GM18519 (cell line): ENCODE measurements around the gene IZUMO4.
"Not testable (repeated sequence)": the region's sequence is repeated elsewhere in the genome, so short reads cannot be mapped to it uniquely, and the experiment has no call there.

Experiments
- ATAC-seq: cut with Tn5 transposase; IDR thresholded peaks from one replicate; pipeline ENCODE4 v1.9.1; 2021; ENCODE audit warnings: mild to moderate bottlenecking, moderate library complexity; ENCODE audit not compliant: unreplicated experiment, low FRiP score

IZUMO4 gene

DNA sequence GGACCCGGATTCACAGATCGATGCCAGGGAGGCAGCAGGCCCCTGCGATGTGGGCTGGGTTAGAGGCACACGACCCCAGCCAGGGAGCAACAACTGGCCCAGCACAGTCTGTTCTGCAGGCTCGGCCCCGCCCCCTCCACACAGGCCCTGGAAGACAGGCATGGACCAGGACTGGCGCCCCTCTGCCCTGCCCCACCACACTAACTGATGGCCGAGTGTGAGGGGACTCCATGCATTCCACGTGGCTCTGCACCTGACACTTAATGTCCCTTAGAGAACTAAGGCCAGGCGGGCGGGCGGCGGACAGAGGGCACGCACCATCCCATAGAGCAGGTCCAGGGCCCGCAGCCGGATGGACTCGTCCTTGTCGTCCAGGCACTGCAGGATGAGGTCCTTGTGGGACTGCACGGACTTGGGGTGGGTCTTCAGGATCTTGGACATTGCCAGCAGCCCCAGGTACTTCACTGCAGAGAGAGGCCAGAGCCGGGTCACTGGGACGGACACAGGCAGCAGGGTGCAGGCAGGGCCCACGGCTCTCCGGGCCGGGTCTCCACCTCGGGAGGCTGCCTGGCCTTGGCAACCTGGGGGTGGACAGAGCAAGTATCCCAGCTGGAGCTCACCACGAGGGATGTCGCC is 24.8 kb downstream of the IZUMO4 start:
- ATAC-seq: no peak

- no peak for ATAC-seq
Measured at GRCh38 chr19:2122251-2122650, 25.5 kb downstream of the IZUMO4 start.

- ATAC-seq: no peak
Measured at GRCh38 chr19:2122982-2123381, 26.3 kb downstream of the IZUMO4 start.

GRCh38 chr19:2123682-2124387 is 27.1 kb downstream of the IZUMO4 start:
- no peak for ATAC-seq

DNA sequence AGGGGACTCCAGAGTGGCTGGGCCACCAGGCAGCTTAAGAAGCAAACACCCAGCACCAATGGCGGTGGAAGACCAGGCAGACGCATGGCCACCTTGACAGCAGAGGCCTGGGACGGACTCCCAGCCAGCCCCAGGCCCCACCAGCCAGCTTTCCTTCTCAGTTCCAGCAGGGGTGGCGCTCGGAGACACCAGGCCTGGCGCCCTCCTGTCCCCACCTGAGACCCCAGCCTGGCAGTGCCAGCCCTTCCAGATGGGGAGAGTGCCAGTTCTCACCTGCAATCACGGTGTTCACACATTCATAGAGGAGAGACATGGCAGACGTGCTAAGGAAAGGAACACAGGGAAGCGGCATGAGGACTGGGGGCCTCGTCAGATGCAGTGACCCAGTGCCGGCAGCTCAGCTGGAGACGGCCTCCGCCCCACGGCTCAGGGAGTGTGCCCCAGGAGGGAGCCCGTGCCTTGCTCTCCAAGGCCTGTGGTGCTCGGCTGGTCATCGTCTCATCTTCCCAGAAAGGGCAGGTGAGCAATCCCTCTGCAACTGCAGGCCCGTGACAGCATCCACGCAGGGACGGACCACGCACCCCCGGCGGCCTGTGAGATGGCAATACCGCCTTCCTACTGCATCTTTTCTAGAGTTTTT is 30.3 kb downstream of the IZUMO4 start:
- no peak for ATAC-seq

GRCh38 chr19:2127758-2128157 is 31.0 kb downstream of the IZUMO4 start:
- no peak for ATAC-seq

DNA sequence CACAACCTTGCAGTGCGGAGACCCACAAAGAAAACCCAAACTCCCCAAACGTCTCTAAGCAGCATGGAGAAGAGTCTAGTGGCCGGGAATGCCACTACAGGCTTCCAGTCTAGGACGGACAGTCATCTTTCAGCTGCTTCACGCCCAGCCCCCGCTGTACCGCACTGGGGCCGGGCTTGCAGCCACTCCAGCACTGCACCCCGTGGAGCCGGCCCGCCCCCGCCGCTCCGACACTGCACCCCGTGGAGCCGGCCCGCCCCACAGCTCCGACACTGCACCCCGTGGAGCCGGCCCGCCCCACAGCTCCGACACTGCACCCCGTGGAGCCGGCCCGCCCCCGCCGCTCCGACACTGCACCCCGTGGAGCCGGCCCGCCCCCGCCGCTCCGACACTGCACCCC is 31.5 kb downstream of the IZUMO4 start:
- ATAC-seq: not testable (repeated sequence)

- no peak for ATAC-seq
Measured at GRCh38 chr19:2129022-2129421, 32.3 kb downstream of the IZUMO4 start.

- no peak for ATAC-seq
Measured at GRCh38 chr19:2129486-2129885, 32.8 kb downstream of the IZUMO4 start.

- ATAC-seq: no peak
Measured at GRCh38 chr19:2129892-2130770, 33.4 kb downstream of the IZUMO4 start.

- not testable (repeated sequence) for ATAC-seq
Measured at GRCh38 chr19:2131012-2131975, 34.6 kb downstream of the IZUMO4 start.

DNA sequence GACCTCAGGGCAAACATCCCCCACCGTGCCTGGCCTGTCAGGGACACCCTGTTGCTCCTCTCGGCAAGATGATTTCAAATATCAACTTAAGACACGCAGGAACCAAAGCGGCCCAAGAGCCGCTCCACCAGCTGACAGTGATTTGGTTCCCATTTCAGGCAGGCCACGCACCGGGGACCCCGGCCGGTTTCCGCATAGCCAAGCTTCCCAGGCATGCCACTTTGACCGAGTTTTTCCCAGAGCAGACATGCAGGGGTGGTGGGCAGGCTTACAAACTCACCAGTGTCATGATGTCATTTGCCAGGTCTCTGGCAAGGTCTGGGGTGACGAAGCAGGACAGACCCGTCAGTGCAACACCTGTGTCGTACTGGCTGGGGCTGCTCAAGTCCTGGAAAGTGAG is 35.5 kb downstream of the IZUMO4 start:
- ATAC-seq: no peak

DNA sequence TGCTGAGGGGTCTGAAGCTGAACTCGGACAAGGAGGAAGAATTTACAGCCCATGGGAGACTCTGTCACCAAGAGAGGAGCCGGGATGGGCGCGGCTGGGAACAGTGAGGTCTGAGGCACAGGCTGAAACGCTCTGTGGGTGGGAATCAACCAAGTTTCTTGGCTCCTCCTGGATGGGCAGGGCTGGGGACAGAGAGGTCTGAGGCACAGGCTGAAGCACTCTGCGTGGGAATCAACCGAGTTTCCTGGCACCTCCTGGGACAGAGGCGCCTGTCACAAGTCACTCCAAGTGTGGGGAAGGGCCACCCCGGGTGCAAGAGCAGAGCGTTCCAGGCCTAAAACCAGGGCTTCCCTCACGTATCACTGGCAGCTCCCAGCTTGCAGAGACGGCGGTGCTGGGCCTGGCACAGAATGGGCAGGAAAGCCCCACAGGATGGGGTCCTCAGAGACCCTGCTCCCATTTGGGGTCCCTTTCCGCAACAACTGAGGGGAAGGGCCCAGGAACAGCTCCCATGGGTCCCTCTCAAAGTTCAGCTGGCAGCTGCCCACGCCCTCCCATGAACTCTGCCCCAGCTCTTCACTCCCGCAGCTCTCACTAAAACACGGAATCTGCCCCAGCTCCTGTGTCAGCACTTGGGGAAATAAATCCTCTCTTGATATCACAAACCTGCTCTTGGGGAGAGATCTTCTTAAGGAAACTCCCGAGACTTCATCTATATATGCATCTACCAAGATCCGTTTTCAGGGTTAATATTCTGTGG is 36.2 kb downstream of the IZUMO4 start:
- ATAC-seq: no peak

GRCh38 chr19:2135474-2136402 is 39.0 kb downstream of the IZUMO4 start:
- no peak for ATAC-seq

DNA sequence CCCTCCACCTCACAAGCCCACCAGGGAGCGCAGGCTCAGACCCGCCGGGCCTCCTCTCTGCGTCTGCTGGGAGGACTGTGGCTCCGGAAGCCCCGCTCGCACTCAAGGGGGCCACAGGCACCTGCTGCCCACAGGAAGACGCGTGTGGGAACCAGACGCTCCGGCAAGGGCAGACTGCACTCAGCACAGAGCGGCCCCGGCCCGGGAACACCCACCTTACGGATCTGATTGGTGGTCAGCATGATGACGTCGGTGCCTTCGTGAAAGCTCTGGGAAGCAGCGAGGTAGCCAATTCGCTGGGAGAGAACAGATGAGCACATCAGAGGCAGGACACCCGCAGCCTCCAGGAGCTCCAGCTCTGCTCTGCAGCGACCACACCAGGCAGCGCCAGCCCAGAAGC is 40.1 kb downstream of the IZUMO4 start:
- ATAC-seq: no peak

- no peak for ATAC-seq
Measured at GRCh38 chr19:2138061-2138728, 41.5 kb downstream of the IZUMO4 start.

DNA sequence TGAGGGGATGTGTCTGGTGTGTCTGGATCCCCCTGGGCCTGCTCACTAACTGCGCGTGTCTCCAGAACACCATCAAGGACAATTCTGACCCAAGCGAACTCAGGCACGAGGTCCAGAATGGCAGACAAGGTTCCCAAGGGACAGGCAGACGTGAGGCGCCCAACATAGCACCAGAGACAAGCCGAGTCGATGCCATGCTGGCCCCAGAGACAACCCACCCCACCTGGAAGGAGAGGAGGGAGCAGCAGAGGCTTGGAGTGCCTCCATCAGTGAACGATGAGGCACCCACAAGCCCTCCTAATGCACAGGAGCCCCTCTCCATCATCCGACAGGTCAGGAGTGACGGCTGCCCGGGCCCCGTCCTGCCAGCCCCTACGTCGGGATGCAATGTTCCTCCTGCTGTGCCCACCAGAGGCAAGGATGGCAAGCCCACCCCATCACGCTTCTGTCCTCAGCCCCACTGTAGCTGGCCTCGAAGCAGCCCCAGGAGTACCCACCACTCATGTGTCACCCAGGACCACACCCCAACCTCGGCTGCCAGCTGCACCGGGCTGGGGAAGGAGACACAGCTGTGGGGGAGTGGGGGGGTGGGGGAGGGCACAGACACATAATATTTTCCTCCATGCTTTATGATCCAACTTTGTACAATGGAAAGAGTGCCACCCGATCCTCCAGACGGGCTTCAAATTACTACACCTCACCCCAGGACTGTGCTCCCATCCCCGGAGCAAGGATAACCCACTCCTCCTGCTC is 42.8 kb downstream of the IZUMO4 start:
- ATAC-seq: no peak
